Activated naive CD4-positive, alpha-beta T cell treated with anti-CD3 and anti-CD28 coated beads, Interleukin-2, amount 50 U/mL, for 72 hours (primary cell): ENCODE results near the gene RNF168. TPM values are rescaled to one million over a fixed set of nuclear protein-coding genes. Genes with fewer than 3 reads are reported as not detected.
A peak's percentile ranks its signal among the peaks of the same experiment; 100 is the strongest.
"Not testable (repeated sequence)": the region's sequence is repeated elsewhere in the genome, so short reads cannot be mapped to it uniquely, and the experiment has no call there.

Experiments used
- ATAC-seq, 2 donors: fragments of 150-1000 bp; cut with Tn5 transposase; 2 replicates each; pipeline ENCODE4 v1.10.0; 2021; ENCODE audit warnings: mild to moderate bottlenecking in 2 of 2, moderate library complexity in 2 of 2
- DNase-seq, 2 donors: peaks; one replicate each; pipeline ENCODE4 v3.0.0; 2021 to 2022; ENCODE audit warnings: low spot score in 2 of 2
- H3K27ac Mint-ChIP-seq, 2 donors: one replicate each; pipeline ENCODE4 v1.8.0; 2022; ENCODE audit warnings: mild to moderate bottlenecking in 2 of 2, mixed read lengths in 2 of 2
- H3K36me3 Mint-ChIP-seq, 2 donors: one replicate each; pipeline ENCODE4 v1.8.0; 2022; ENCODE audit warnings: mixed read lengths in 2 of 2
- H3K9me3 Mint-ChIP-seq, 2 donors: one replicate each; pipeline ENCODE4 v1.8.0; 2022; ENCODE audit warnings: mixed read lengths in 2 of 2
- total RNA-seq, 2 donors: library from RNA; stranded (reverse); gene quantifications; one replicate each; pipeline ENCODE4 v1.2.3, GENCODE V29; 2022

Gene RNF168
- total RNA-seq, 2 donors from 2014 or later, result 23.1 to 48.4 TPM

DNA sequence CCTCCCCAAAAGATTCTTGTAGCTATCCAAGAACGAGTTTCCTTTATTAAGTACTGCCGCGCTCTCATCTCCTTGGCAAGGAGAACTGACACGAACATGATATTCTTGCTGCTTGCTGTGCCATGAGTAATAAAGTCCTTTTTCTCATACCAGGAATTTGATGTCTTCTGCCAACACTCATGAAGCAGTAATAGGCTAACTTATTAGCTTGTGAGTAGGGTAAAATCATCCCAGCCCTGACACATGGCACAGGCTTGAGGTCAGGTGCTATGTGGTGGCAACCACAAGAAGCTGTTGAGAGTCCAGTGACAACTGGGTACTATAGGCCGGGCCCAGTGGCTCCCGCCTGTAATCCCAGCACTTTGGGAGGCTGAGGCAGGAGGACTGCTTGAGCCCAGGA, 48.6 kb downstream of the RNF168 start:
- peak in 1 of 2 donors; percentile 11 for ATAC-seq
- no peaks in the 10 kb centered on the region for H3K9me3 Mint-ChIP-seq
- no peak for DNase-seq
- H3K36me3 Mint-ChIP-seq, result no peaks in the 10 kb centered on the region
- no peak overlapping the region for H3K27ac Mint-ChIP-seq

DNA sequence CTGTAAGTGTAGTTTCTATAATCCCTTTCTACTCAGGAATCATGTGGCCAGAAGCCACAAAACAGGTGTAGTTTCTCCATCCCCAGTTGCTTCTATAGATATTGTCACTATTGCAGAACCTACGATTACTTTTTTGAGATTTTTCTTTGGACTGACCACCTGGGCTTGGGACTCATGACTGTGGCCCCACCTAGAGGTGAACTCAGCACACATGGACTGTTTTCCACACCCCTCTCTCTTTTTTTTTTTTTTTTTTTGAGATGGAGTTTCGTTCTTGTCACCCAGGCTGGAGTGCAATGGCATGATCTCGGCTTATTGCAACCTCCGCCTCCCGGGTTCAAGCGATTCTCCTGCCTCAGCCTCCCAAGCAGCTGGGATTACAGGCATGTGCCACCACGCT, 58.2 kb downstream of the RNF168 start:
- DNase-seq, H3K27ac Mint-ChIP-seq, H3K9me3 Mint-ChIP-seq, H3K36me3 Mint-ChIP-seq, ATAC-seq: not testable (repeated sequence)

DNA sequence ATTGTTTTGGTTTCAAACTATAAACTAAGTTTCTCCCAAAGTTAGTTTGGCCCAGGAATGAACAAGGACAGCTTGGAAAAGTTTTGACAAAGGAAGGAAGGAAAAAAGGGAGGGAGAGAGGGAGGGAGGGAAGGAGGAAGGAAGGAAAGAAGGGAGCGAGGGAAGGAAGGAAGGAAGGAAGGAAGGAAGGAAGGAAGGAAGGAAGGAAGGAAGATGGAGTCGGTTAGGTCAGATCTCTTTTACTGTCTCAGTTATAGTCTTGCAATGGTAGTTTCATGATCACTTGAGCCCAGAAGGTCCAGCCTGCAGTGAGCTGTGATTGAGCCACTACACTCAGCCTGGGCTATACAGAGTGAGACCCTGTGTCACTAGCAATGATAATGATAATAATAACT, 59.1 kb downstream of the RNF168 start:
- no peak overlapping the region for H3K27ac Mint-ChIP-seq
- ATAC-seq (no peak), DNase-seq (no peak)
- no peaks in the 10 kb centered on the region for H3K36me3 Mint-ChIP-seq
- no peaks in the 10 kb centered on the region for H3K9me3 Mint-ChIP-seq

DNA sequence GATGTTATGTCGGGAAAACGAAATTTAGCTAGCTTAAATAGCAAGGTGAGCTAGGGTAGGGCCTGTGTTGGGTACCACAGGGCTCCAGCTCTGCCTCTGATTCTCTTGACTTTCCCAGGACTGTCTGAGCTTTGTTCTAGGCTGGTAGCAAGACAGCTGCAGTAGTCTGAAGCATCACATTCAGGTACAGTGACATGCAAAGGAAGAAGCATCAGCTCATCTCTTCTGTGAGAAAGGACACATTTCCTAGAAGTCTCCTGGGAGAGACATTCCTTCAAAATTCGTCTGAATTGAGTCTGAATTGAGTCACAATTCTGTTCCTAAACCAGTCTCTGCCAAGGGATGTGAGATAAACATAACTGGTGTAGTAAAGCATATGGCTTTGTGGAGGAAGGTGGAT, 62.9 kb downstream of the RNF168 start:
- no peaks in the 10 kb centered on the region for H3K9me3 Mint-ChIP-seq
- DNase-seq (no peak), ATAC-seq (no peak)
- H3K36me3 Mint-ChIP-seq, result no peaks in the 10 kb centered on the region
- H3K27ac Mint-ChIP-seq, result no peak overlapping the region

DNA sequence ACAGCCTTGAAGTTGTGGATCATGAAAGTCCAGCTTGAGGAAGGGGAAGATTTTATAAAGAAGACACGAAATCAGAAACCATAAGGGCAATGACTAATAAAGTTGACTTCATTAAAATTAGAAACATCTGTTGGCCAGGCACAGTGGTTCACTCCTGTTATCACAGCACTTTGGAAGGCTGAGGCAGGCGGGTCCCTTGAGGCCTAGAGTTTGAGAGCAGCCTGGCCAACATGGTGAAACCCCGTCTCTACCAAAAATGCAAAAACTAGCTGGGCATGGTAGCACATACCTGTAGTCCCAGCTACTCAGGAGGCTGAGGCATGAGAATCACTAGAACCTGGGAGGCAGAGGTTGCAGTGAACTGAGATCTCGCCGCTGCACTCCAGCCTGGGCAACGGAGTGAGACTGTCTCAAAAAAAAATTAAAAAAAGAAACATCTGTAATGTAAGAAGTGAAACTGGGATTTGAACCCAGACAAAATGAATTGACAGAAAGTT, 63.5 kb downstream of the RNF168 start:
- Mint-ChIP-seq H3K27ac (peak overlapping the region in 1 of 2 donors; percentile 65), H3K9me3 (no peaks in the 10 kb centered on the region), H3K36me3 (no peaks in the 10 kb centered on the region)
- ATAC-seq (no peak), DNase-seq (no peak)

DNA sequence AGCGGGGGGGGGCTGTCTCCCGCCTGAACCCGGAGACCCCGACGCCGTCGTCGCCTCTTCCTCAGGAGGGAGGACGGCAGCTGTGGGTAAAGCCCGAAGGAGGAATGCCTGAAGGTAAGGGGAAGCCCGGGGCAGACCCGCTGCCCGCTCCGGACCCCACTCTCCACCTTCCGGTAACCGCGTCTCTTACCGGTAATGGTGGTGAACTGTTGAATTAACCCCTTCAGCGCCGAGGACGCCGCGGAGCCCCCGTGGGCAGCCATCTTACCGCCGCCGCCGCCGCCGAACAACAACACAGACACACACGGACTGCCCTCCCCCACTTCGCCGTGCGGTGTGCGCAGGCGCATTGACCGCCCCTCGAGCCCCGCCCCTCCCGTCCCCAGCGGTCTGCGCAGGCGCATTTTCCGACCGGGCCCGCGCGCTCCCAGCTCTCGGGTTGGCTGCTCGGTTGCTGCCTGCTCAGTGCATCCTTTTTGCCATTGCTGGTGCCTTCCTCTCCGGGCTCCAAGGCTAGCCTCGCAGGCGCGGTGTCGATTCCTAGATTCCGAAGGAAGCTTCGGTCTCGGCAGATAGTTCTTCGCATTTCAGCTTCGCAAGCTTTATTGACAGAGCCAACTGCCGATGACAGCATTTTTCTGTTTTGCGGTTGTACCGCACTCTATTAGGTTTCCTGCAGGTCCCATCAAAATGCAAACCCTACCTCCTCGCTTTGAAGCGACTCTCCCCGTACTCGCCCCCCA, 71.3 kb downstream of the RNF168 start, which contains the start of gene UBXN7:
Gene UBXN7 (minus strand): TSS at position 291 of the 743 bp plus-strand sequence. CDS start 28 bp downstream, at position 263.
- peak; percentile 95 to 96 for DNase-seq
- Mint-ChIP-seq H3K27ac (peak within 1 kb of the TSS; percentile 94 to 96), H3K9me3 (no peaks in the 10 kb centered on the region), H3K36me3 (peaks cover 19 to 20% of the 10 kb centered on the region in 2 donors)
- peak; percentile 88 to 91 for ATAC-seq

DNA sequence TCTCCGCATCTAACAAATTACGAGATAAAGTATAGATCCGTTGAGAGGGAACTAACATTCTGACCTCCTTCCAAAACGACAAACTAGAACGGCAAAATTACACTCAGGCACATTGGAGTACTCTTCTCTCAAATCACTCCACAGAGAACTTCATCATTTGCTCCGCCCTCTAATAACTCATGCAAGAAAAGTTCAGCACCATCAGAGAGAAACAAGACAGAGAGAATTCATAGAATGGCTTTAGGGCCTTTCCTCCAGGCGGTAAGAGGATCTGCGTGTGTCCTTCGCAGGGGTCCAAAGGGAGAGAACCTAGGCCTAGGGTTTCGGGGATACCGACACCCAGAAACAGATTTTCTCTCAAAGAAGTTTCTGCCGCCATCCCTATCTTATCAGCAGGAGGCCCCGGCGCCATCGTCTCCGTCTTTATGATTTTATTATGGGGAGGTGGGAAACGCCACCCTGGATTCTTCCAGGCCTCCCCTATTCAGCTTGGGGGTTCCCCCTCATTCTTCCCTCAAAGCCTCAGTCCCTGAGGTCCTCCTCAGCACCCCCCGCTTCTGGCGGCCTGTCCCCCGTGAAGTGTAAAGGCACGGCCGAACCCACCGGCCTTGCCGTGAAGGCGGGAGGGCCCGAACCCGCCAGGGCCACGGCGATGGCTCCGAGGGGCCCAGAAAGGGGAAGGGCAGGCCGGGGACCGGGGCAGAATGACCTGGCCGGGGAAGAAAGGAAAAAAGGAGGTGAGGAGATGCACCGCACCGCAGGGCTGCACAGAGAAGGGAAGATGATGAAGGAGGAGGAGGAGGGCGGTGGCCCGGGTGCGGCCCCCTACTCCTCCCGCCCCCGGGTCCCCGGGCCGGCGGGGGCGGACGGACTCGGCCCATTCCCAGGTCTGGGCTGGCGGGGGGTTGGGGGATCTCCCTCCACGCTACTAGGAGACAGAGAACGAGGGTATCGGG, 72.1 kb downstream of the RNF168 start:
- no peaks in the 10 kb centered on the region for H3K9me3 Mint-ChIP-seq
- H3K36me3 Mint-ChIP-seq, result peaks cover 19 to 20% of the 10 kb centered on the region in 2 donors
- peak; percentile 25 to 50 for ATAC-seq

DNA sequence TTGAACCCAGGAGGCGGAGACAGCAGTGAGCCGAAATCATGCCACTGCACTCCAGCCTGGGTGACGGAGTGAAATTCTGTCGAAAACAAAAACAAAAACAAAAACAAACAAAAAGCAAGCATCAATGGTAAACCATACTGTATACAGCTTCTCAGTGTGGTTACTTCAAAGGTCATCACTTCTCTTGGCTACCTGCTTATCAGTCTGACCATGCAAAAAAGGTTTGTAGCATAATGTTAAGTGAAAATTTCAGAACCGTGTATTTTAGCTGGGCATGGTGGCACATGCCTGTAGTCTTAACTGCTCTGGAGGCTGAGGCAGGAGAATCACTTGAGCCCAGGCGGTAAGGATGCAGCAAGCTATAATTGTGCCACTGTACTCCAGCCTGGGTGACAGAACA, 75.5 kb downstream of the RNF168 start:
- ATAC-seq, result no peak
- H3K27ac Mint-ChIP-seq, result no peak overlapping the region
- no peak for DNase-seq
- H3K36me3 Mint-ChIP-seq, result peaks cover 15 to 20% of the 10 kb centered on the region in 2 donors
- H3K9me3 Mint-ChIP-seq, result no peaks in the 10 kb centered on the region

More for the DNA sequence above, 72.1 kb downstream of the RNF168 start:
- peak overlapping the region; percentile 94 to 96 for H3K27ac Mint-ChIP-seq
- DNase-seq, result peak; percentile 29 to 60

DNA sequence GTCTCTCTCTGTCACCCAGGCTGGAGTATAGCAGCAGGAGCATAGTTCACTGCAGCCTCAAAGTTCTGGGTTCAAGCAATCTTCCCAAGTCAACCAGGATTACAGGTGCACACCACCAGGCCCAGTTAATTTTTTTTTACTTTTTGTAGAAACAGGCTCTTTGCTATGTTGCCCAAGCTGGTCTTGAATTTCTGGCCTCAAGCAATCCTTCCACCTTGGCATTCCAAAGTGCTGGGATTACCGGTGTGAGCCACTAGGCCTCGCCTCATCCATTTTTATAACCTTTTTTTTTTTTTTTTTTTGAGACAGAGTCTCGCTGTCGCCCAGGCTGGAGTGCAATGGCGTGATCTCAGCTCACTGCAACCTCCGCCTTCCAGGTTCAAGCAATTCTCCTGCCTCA, 79.1 kb downstream of the RNF168 start:
- not testable (repeated sequence) for ATAC-seq, H3K36me3 Mint-ChIP-seq, DNase-seq, H3K9me3 Mint-ChIP-seq
- peak overlapping the region in 1 of 2 donors; percentile 57 for H3K27ac Mint-ChIP-seq

DNA sequence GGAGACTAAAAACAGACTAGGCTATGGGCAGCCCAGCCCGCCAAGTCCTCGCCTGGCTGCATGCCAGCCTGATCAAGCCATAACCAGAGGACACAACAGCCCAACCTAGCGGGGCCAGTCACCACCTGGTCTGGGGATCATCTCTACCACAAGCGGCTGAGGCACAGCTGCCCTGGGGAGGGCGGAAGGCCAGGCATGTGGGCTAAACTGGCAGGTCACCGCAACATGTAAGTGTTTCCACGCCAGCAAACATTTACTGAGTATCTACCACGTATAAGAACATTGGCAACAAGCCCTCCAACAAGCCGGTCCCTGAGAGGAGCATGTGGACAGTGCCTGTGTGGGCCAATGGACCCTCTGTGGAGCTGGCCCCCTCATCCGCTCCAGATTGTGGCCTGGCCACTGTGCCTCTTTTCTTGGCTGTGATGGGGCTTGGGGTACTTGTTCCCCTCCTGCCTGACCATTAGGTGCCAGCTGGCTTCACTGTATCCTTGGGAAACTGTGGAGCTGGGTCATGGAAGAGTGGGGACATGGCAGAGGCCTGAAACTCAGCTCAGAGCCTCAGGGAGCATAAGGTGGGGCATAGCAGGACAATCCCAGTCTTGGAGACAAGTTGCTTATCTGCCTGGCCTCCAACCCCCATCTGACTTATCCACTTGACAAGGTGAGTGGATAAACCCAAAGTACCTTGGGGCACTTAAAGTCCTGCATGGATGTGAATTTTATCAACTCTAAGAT, 80.4 kb downstream of the RNF168 start:
- ATAC-seq, result no peak
- H3K9me3 Mint-ChIP-seq, result no peaks in the 10 kb centered on the region
- DNase-seq, result no peak
- H3K36me3 Mint-ChIP-seq, result peaks cover 0 to 5% of the 10 kb centered on the region in 2 donors
- no peak overlapping the region for H3K27ac Mint-ChIP-seq

DNA sequence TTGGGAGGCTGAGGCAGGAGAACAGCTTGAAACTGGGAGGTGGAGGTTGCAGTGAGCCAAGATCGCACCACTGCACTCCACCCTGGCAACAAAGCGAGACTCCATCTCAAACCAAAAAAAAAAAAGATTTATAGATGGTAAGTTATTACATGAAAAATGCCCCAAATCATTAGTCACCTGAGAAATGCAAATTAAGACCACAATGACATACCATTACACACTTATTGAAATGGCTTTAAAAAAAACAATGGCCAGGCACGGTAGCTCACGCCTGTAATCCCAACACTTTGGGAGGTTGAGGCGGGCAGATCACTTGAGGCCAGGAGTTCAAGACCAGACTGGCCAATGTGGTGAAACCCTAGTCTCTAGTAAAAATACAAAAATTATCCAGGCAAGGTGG, 81.9 kb downstream of the RNF168 start:
- H3K36me3 Mint-ChIP-seq, DNase-seq, H3K9me3 Mint-ChIP-seq: not testable (repeated sequence)
- H3K27ac Mint-ChIP-seq, result peak overlapping the region; percentile 46 to 52
- peak; percentile 63 to 82 for ATAC-seq

DNA sequence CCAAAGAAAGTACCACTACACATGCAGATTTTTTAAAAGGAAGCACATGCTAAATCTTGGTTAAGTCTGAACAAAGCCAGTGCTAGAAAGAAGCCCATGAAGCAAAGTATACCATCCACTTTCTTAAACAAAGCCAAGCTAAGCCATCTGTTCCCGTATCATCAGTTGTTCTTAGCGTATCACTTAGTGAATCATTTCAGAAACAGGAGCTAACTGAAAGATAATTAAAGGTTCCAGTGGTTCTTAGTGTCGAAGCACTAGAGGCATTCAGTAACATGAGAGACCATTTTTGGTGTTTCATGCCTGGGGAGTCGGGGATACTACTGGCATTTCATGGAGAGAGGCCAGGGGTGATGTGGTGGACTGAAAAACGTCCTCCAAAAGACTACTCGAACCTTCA, 84.2 kb downstream of the RNF168 start:
- Mint-ChIP-seq H3K9me3 (no peaks in the 10 kb centered on the region), H3K27ac (no peak overlapping the region), H3K36me3 (peaks cover 0 to 9% of the 10 kb centered on the region in 2 donors)
- DNase-seq (no peak), ATAC-seq (no peak)

Other genes with a start within 250 kb of the RNF168 start
- 10 to 100 TPM; 28.1 to 40.3 TPM for gene PCYT1A, start 216.0 kb downstream of the RNF168 start, total RNA-seq
- 10 to 100 TPM in 1 of 2 donors, 1 to 10 TPM in 1; 7.4 to 13.1 TPM for gene DYNLT2B, start 185.5 kb downstream of the RNF168 start, total RNA-seq
- under 1 TPM in 1 of 2 donors, not detected in 1; 0.20 TPM for gene TM4SF19, start 165.4 kb downstream of the RNF168 start, total RNA-seq
- gene UBXN7, start 71.3 kb downstream of the RNF168 start, total RNA-seq, result 100 to 1,000 TPM in 1 of 2 donors, 10 to 100 TPM in 1; 78.1 to 101 TPM
- gene SMCO1, start 11.6 kb upstream of the RNF168 start, total RNA-seq, result not detected
- gene WDR53, start 64.8 kb upstream of the RNF168 start, total RNA-seq, result 10 to 100 TPM; 16.2 to 23.2 TPM
- 10 to 100 TPM; 14.9 to 15.4 TPM for gene FBXO45, start 64.9 kb upstream of the RNF168 start, total RNA-seq
- gene NRROS, start 135.9 kb upstream of the RNF168 start, total RNA-seq, result 10 to 100 TPM; 17.2 to 27.7 TPM
- gene CEP19, start 208.5 kb upstream of the RNF168 start, total RNA-seq, result 1 to 10 TPM; 2.0 to 5.5 TPM
- 10 to 100 TPM; 38.0 to 46.1 TPM for gene PIGX, start 208.6 kb upstream of the RNF168 start, total RNA-seq
- 100 to 1,000 TPM in 1 of 2 donors, 10 to 100 TPM in 1; 73.5 to 102 TPM for gene PAK2, start 236.1 kb upstream of the RNF168 start, total RNA-seq